Heart left ventricle (tissue), 13 donors: ENCODE measurements around the gene MGAT5.

Source experiments
- POLR2A ChIP-seq, 2 donors: fragments of 450-650 bp; IDR thresholded peaks; one replicate each; pipeline ENCODE4 v1.6.1; 2017; ENCODE audit warnings: antibody characterized with exemption in 2 of 2, mild to moderate bottlenecking in 2 of 2, moderate library complexity in 2 of 2
- TF ChIP-seq, protein P1 (sequence below), 12 donors: fragments of 200-600 bp; sonication (generic) in 4 of 12; IDR thresholded peaks; one replicate each; pipeline versions ENCODE4 v1.5.0 to v1.8.0; 2018 to 2022; ENCODE audit warnings: antibody characterized with exemption in 12 of 12, mild to moderate bottlenecking in 5 of 12
- donor health status: ischemic (EF 13 %, LVEDD 7.1; RV severe dilation, severe dysfunction).
- donor health status: DM: no; HTN: yes; CAD: no.
- donor health status: DM: no; HTN: no; CAD: no.
- donor health status: ischemic (EF 25% LVEDD 6.9; RV normal size, moderate dysfunction).
- donor health status: ischemic (EF 25% LVEDD 5.7; RV mildly dilated, moderate dysfunction).
- donor health status: ischemic (EF 35%, LVEDD 5.7; RV mildly dilated, moderate dysfunction).
- donor health status: nonischemic (EF 11% LVEDD 7.7; RV severe dilation, severe dysfunction).
- donor health status: DM: yes; HTN: yes; CAD: no.
- donor health status: PGD.
- donor health status: ischemic (EF 29% LVEDD 5.4; RV normal size, mild dysfunction).
- donor health status: nonischemic (EF 23%, LVEDD 6.1; RV moderate dilation, normal function).

DNA sequence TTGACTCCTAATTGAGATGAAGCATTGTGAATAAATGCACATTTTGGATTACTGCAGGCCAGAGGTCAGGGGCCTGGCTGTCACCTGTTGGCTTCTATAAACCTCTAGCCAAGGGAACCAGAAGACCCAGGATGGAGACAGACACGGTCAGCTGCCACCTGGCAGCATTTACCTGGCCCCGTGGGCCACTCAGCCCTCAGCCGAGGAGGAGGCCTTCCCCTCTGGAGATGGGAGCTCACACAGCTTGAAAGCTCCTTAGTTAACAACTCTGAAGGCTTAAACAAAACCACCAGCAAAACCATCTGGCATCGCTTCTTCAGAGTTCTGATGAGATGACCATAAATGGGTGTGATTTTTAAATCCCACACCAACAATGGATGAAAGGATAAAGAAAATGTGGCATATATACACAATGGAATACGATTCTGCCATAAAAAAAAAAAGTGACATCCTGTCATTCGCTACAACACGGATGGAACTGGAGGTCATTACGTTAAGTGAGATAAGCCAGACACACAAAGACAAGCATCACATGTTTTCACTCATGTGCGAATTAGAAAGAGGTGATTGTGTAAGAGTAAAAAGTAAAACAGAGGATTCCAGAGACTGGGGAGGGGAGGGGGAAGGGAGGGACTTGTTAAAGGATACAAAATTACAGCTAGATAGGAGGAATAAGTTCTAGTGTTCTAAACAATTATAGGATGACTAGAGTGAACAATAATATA lies 246.5 kb downstream of the MGAT5 start:
- TF ChIP-seq, protein P1, sequence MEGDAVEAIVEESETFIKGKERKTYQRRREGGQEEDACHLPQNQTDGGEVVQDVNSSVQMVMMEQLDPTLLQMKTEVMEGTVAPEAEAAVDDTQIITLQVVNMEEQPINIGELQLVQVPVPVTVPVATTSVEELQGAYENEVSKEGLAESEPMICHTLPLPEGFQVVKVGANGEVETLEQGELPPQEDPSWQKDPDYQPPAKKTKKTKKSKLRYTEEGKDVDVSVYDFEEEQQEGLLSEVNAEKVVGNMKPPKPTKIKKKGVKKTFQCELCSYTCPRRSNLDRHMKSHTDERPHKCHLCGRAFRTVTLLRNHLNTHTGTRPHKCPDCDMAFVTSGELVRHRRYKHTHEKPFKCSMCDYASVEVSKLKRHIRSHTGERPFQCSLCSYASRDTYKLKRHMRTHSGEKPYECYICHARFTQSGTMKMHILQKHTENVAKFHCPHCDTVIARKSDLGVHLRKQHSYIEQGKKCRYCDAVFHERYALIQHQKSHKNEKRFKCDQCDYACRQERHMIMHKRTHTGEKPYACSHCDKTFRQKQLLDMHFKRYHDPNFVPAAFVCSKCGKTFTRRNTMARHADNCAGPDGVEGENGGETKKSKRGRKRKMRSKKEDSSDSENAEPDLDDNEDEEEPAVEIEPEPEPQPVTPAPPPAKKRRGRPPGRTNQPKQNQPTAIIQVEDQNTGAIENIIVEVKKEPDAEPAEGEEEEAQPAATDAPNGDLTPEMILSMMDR (IDR thresholded peaks at IDR 0.05): no peak
- TF ChIP-seq POLR2A (IDR thresholded peaks at IDR 0.05): no peak
